Muscle layer of colon (tissue), 2 donors: ENCODE measurements around the gene ZNF436.
"Not testable (repeated sequence)": the region's sequence is repeated elsewhere in the genome, so short reads cannot be mapped to it uniquely, and the experiment has no call there.

Experiments used
- H3K27ac ChIP-seq: one replicate; pipeline ENCODE4 v1.7.0; 2013; ENCODE audit warnings: low read depth, mild to moderate bottlenecking, low read length, moderate library complexity
- H3K27me3 ChIP-seq, 2 donors: one replicate each; pipeline ENCODE4 v1.7.0; 2013; ENCODE audit warnings: low read length in 2 of 2, mild to moderate bottlenecking in 2 of 2; ENCODE audit not compliant: insufficient read depth in 2 of 2, control insufficient read depth in 1 of 2
- H3K36me3 ChIP-seq: one replicate; pipeline ENCODE4 v1.7.0; 2013; ENCODE audit warnings: mild to moderate bottlenecking, low read length; ENCODE audit not compliant: insufficient read depth
- H3K4me1 ChIP-seq: one replicate; pipeline ENCODE4 v1.7.0; 2013; ENCODE audit warnings: mild to moderate bottlenecking, low read length; ENCODE audit not compliant: insufficient read depth
- H3K4me3 ChIP-seq, 2 donors: one replicate each; pipeline ENCODE4 v1.7.0; 2013; ENCODE audit warnings: low read length in 2 of 2, low read depth in 1 of 2, mild to moderate bottlenecking in 1 of 2, moderate library complexity in 1 of 2
- H3K9ac ChIP-seq: one replicate; pipeline ENCODE4 v1.7.0; 2013; ENCODE audit warnings: low read length
- H3K9me3 ChIP-seq: one replicate; pipeline ENCODE4 v1.7.0; 2013; ENCODE audit warnings: mild to moderate bottlenecking, low read length
- donor health status: abdominal sarcoma.
- donor health status: Adenocarcinoma of cecum.

ZNF436 gene

GRCh38 chr1:23337869-23338268 is 31.8 kb downstream of the ZNF436 start:
- Histone ChIP-seq H3K9ac (no peak overlapping the region), H3K27me3 (no peaks in the 10 kb centered on the region), H3K4me3 (no peak overlapping the region), H3K9me3 (no peaks in the 10 kb centered on the region), H3K36me3 (peaks cover 34% of the 10 kb centered on the region), H3K27ac (no peak overlapping the region), H3K4me1 (peaks cover 46% of the 10 kb centered on the region)

DNA sequence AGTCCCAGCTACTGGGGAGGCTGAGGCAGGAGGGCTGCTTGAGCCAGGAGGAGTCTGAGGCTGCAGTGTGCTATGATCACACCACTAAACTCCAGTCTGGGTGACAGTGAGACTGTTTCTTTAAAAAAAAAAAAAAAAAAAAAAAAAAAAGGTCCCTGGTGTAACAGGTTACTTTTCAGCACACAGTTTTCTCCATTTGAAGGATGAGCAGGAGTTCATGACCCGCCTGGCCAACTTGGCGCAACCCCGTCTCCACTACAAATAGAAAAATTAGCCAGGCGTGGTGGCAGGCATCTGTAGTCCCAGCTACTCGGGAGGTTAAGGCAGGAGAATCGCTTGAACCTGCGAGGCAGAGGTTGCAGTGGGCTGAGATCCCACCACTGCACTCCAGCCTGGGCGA is 37.9 kb downstream of the ZNF436 start:
- Histone ChIP-seq H3K27me3 (no peaks in the 10 kb centered on the region), H3K9me3 (no peaks in the 10 kb centered on the region), H3K36me3 (peaks cover 51% of the 10 kb centered on the region), H3K27ac (no peak overlapping the region), H3K9ac (no peak overlapping the region), H3K4me1 (no peaks in the 10 kb centered on the region), H3K4me3 (no peak overlapping the region)

GRCh38 chr1:23330846-23331245 is 38.8 kb downstream of the ZNF436 start:
- peaks cover 53% of the 10 kb centered on the region for H3K36me3 ChIP-seq
- H3K4me3 ChIP-seq = no peak overlapping the region
- H3K27me3 ChIP-seq = no peaks in the 10 kb centered on the region
- no peak overlapping the region for H3K9ac ChIP-seq
- no peaks in the 10 kb centered on the region for H3K4me1 ChIP-seq
- no peaks in the 10 kb centered on the region for H3K9me3 ChIP-seq
- H3K27ac ChIP-seq = no peak overlapping the region

- no peaks in the 10 kb centered on the region for H3K27me3 ChIP-seq
- H3K4me1 ChIP-seq = no peaks in the 10 kb centered on the region
- no peaks in the 10 kb centered on the region for H3K9me3 ChIP-seq
- H3K27ac ChIP-seq = no peak overlapping the region
- peaks cover 35% of the 10 kb centered on the region for H3K36me3 ChIP-seq
- no peak overlapping the region for H3K4me3 ChIP-seq
- H3K9ac ChIP-seq = no peak overlapping the region
Observed at GRCh38 chr1:23325393-23325792, 44.2 kb downstream of the ZNF436 start.

GRCh38 chr1:23322770-23323169 is 46.9 kb downstream of the ZNF436 start:
- no peaks in the 10 kb centered on the region for H3K4me1 ChIP-seq
- H3K27me3 ChIP-seq = no peaks in the 10 kb centered on the region
- peaks cover 50% of the 10 kb centered on the region for H3K36me3 ChIP-seq
- H3K4me3 ChIP-seq = no peak overlapping the region
- H3K9me3 ChIP-seq = no peaks in the 10 kb centered on the region
- no peak overlapping the region for H3K27ac ChIP-seq
- no peak overlapping the region for H3K9ac ChIP-seq

DNA sequence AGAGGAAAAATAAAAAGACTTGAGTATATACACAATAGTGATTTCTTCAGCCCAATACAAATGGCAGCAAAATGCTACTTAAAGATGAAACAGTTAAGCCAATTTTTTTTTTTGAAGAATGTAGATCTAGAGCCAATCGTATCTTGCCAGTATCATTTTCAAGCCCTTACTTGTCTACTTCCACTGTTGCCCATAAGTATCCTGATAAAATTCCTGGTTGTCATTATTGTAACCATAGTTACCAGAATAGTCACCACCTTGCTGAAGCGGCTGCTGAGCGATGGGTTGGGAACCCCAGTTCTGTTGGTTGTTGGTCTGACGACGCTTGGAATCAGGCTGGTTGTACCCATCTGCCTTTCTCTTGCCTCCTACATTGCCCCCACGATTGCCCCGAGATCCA is 59.4 kb downstream of the ZNF436 start:
- H3K27ac ChIP-seq, H3K9ac ChIP-seq, H3K27me3 ChIP-seq, H3K9me3 ChIP-seq, H3K4me1 ChIP-seq, H3K4me3 ChIP-seq: not testable (repeated sequence)
- H3K36me3 ChIP-seq = peaks cover 23% of the 10 kb centered on the region
